ENCODE results near the gene WDR64. TPM values are rescaled to one million over a fixed set of nuclear protein-coding genes. Genes with fewer than 3 reads are reported as not detected.

The WDR64 gene
- polyA plus RNA-seq, 2 of the 4 experiments (the other 2 are of a cell fraction) = not detected

DNA sequence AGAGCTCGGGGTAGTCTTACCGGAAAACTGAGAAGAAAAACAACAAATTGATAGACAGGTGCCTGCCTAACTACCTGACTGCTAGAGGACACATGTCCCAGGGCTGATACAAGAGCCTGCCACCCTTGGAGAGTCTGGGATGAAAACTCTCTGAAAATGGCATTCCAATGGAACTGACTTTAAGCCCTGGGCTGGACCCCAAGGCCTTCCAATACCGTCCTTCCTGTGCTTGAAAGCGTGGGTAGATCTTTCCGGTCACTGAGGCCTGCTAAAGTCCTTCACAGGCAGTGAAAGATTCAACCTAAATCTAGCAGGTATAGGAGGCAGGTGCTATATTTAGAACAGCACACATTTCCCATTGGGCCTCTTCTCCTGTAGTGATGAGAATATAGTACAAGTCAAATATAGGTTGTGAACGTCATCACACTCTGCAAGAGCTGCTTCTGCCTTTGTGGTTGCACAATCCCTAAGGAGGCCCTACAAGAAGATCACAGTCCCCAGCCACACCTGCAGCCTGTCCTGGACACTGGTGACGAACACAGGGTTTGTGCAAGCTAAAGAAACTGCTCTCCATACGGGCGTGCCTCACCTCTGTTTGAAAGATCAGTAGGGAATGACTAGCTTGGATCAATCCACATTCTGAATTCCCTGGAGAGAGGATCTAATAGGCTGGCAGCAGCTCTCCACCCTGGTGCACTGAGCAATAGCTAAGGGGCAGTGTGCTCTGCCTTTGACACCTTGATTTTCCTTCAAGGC lies 11.0 kb upstream of the WDR64 start (continued):
- no peak; the same call in 1 of the 2 replicates for TF ChIP-seq FOSL2 (IDR thresholded peaks at IDR 0.05)
- 0 out of 2 replicates have a peak, but pooled peaks have one; percentile 14 for TF ChIP-seq FOSL2 (CRISPR knock-in tag; IDR thresholded peaks at IDR 0.05)
- no peak for TF ChIP-seq KDM5A (IDR thresholded peaks at IDR 0.05)
- no peak for TF ChIP-seq POLR2A (IDR thresholded peaks at IDR 0.05; ENCODE audit: low read length)
- no peak for TF ChIP-seq MAZ (IDR thresholded peaks at IDR 0.05; ENCODE audit: borderline replicate concordance, low read depth, low read length)
- TF ChIP-seq, protein P1, sequence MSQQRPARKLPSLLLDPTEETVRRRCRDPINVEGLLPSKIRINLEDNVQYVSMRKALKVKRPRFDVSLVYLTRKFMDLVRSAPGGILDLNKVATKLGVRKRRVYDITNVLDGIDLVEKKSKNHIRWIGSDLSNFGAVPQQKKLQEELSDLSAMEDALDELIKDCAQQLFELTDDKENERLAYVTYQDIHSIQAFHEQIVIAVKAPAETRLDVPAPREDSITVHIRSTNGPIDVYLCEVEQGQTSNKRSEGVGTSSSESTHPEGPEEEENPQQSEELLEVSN (IDR thresholded peaks at IDR 0.05; ENCODE audit: borderline replicate concordance, low read depth) = no peak; the same call in 1 of the 2 replicates
- no peak for TF ChIP-seq SMC3 (IDR thresholded peaks at IDR 0.05)
- TF ChIP-seq MYC (IDR thresholded peaks at IDR 0.05; ENCODE audit: borderline replicate concordance, low read length) = no peak
- TF ChIP-seq HDAC2 (IDR thresholded peaks at IDR 0.05) = no peak
- TF ChIP-seq CBX2 (IDR thresholded peaks at IDR 0.05; ENCODE audit: borderline replicate concordance, low read depth) = no peak
- no peak for TF ChIP-seq EHMT2 (IDR thresholded peaks at IDR 0.05; ENCODE audit: low read depth)
- TF ChIP-seq, protein P2, sequence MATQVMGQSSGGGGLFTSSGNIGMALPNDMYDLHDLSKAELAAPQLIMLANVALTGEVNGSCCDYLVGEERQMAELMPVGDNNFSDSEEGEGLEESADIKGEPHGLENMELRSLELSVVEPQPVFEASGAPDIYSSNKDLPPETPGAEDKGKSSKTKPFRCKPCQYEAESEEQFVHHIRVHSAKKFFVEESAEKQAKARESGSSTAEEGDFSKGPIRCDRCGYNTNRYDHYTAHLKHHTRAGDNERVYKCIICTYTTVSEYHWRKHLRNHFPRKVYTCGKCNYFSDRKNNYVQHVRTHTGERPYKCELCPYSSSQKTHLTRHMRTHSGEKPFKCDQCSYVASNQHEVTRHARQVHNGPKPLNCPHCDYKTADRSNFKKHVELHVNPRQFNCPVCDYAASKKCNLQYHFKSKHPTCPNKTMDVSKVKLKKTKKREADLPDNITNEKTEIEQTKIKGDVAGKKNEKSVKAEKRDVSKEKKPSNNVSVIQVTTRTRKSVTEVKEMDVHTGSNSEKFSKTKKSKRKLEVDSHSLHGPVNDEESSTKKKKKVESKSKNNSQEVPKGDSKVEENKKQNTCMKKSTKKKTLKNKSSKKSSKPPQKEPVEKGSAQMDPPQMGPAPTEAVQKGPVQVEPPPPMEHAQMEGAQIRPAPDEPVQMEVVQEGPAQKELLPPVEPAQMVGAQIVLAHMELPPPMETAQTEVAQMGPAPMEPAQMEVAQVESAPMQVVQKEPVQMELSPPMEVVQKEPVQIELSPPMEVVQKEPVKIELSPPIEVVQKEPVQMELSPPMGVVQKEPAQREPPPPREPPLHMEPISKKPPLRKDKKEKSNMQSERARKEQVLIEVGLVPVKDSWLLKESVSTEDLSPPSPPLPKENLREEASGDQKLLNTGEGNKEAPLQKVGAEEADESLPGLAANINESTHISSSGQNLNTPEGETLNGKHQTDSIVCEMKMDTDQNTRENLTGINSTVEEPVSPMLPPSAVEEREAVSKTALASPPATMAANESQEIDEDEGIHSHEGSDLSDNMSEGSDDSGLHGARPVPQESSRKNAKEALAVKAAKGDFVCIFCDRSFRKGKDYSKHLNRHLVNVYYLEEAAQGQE (IDR thresholded peaks at IDR 0.05) = no peak
- no peak for TF ChIP-seq HEYL (CRISPR knock-in tag; IDR thresholded peaks at IDR 0.05)
- TF ChIP-seq EP300 (IDR thresholded peaks at IDR 0.05) = peak; percentile 79 to 86; a peak in 4 of 5 replicates
- no peak for TF ChIP-seq TFCP2L1 (CRISPR knock-in tag; IDR thresholded peaks at IDR 0.05)
- TF ChIP-seq MAFK (IDR thresholded peaks at IDR 0.05; ENCODE audit: partially characterized antibody) = no peak
- TF ChIP-seq, protein P3, sequence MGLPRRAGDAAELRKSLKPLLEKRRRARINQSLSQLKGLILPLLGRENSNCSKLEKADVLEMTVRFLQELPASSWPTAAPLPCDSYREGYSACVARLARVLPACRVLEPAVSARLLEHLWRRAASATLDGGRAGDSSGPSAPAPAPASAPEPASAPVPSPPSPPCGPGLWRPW (IDR thresholded peaks at IDR 0.05) = peak; percentile 83
- no peak for TF ChIP-seq HOXA7 (CRISPR knock-in tag; IDR thresholded peaks at IDR 0.05)
- no peak for TF ChIP-seq ESRRA (IDR thresholded peaks at IDR 0.05; ENCODE audit: borderline replicate concordance, low read length)
- peak; percentile 64; the same call in 1 of the 2 replicates for TF ChIP-seq RFX5 (IDR thresholded peaks at IDR 0.05)
- no peak for TF ChIP-seq POLR2AphosphoS2 (conservative IDR thresholded peaks at IDR 0.05; ENCODE audit: low read length)
- TF ChIP-seq RCOR1 (IDR thresholded peaks at IDR 0.05; ENCODE audit: low read depth, low read length) = no peak
- TF ChIP-seq CHD4 (IDR thresholded peaks at IDR 0.05; ENCODE audit: borderline replicate concordance) = no peak
- TF ChIP-seq, protein P4, sequence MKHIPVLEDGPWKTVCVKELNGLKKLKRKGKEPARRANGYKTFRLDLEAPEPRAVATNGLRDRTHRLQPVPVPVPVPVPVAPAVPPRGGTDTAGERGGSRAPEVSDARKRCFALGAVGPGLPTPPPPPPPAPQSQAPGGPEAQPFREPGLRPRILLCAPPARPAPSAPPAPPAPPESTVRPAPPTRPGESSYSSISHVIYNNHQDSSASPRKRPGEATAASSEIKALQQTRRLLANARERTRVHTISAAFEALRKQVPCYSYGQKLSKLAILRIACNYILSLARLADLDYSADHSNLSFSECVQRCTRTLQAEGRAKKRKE (CRISPR knock-in tag; IDR thresholded peaks at IDR 0.05; ENCODE audit: low read depth) = no peak
- TF ChIP-seq, protein P5, sequence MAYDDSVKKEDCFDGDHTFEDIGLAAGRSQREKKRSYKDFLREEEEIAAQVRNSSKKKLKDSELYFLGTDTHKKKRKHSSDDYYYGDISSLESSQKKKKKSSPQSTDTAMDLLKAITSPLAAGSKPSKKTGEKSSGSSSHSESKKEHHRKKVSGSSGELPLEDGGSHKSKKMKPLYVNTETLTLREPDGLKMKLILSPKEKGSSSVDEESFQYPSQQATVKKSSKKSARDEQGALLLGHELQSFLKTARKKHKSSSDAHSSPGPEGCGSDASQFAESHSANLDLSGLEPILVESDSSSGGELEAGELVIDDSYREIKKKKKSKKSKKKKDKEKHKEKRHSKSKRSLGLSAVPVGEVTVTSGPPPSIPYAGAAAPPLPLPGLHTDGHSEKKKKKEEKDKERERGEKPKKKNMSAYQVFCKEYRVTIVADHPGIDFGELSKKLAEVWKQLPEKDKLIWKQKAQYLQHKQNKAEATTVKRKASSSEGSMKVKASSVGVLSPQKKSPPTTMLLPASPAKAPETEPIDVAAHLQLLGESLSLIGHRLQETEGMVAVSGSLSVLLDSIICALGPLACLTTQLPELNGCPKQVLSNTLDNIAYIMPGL (CRISPR knock-in tag; IDR thresholded peaks at IDR 0.05; ENCODE audit: borderline replicate concordance) = no peak
- TF ChIP-seq HOXB13 (CRISPR knock-in tag; IDR thresholded peaks at IDR 0.05; ENCODE audit: low read depth) = no peak
- TF ChIP-seq, protein P6, sequence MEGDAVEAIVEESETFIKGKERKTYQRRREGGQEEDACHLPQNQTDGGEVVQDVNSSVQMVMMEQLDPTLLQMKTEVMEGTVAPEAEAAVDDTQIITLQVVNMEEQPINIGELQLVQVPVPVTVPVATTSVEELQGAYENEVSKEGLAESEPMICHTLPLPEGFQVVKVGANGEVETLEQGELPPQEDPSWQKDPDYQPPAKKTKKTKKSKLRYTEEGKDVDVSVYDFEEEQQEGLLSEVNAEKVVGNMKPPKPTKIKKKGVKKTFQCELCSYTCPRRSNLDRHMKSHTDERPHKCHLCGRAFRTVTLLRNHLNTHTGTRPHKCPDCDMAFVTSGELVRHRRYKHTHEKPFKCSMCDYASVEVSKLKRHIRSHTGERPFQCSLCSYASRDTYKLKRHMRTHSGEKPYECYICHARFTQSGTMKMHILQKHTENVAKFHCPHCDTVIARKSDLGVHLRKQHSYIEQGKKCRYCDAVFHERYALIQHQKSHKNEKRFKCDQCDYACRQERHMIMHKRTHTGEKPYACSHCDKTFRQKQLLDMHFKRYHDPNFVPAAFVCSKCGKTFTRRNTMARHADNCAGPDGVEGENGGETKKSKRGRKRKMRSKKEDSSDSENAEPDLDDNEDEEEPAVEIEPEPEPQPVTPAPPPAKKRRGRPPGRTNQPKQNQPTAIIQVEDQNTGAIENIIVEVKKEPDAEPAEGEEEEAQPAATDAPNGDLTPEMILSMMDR (IDR thresholded peaks at IDR 0.05) = no peak

Data from A549 (cell line).